Neural cell (in vitro differentiated cells): ENCODE results near the gene KDM4C.

Experiments used
- CTCF ChIP-seq: fragments of 450-650 bp; IDR thresholded peaks from 2 replicates; pipeline ENCODE4 v1.5.1; 2014; ENCODE audit warnings: antibody characterized with exemption, mild to moderate bottlenecking, moderate library complexity; ENCODE audit not compliant: poor library complexity, severe bottlenecking
- EZH2 ChIP-seq: fragments of 200-600, 300-800 bp; shearing (Covaris generic), sonication (generic); IDR thresholded peaks from 2 replicates; pipeline ENCODE4 v1.6.1; 2014; ENCODE audit warnings: antibody characterized with exemption, low read length, borderline replicate concordance, mild to moderate bottlenecking; ENCODE audit not compliant: insufficient read depth, poor library complexity, severe bottlenecking
- REST ChIP-seq: IDR thresholded peaks from 2 replicates; pipeline ENCODE4 v1.6.1; 2012; ENCODE audit warnings: borderline replicate concordance
- SMC3 ChIP-seq: fragments of 450-650 bp; conservative IDR thresholded peaks from 2 replicates; pipeline ENCODE4 v1.6.1; 2014; ENCODE audit warnings: antibody characterized with exemption, mild to moderate bottlenecking, moderate library complexity; ENCODE audit not compliant: poor library complexity
- TAF1 ChIP-seq: IDR thresholded peaks from 2 replicates; pipeline ENCODE4 v1.6.1; 2012; ENCODE audit warnings: low read depth

GRCh38 chr9:6973089-6973488 lies 215.3 kb downstream of the KDM4C start:
- TF ChIP-seq CTCF (no peak), EZH2 (no peak), TAF1 (no peak), SMC3 (no peak), REST (no peak)
